C4-2B (cell line): Measurements from ENCODE around the gene ZDHHC11B.
"Not testable (repeated sequence)": the region's sequence is repeated elsewhere in the genome, so short reads cannot be mapped to it uniquely, and the experiment has no call there.

Experiments used
- H3K27ac ChIP-seq: fragments of 450-650 bp; 2 replicates; pipeline ENCODE4 v1.5.1; 2017
- ZFX ChIP-seq: fragments of 450-650 bp; IDR thresholded peaks from 2 replicates; pipeline ENCODE4 v1.6.1; 2017

ZDHHC11B gene

GRCh38 chr5:708374-708773, 76.2 kb downstream of the ZDHHC11B start:
- H3K27ac ChIP-seq, result not testable (repeated sequence)

GRCh38 chr5:706127-706526, 78.4 kb downstream of the ZDHHC11B start:
- not testable (repeated sequence) for H3K27ac ChIP-seq

- not testable (repeated sequence) for H3K27ac ChIP-seq
These were observed 87.5 kb downstream of the ZDHHC11B start for GRCh38 chr5:696753-697702.

GRCh38 chr5:696191-696590, 88.3 kb downstream of the ZDHHC11B start:
- H3K27ac ChIP-seq, result not testable (repeated sequence)

GRCh38 chr5:695475-695874, 89.1 kb downstream of the ZDHHC11B start:
- not testable (repeated sequence) for H3K27ac ChIP-seq

GRCh38 chr5:694042-694431, 90.5 kb downstream of the ZDHHC11B start:
- not testable (repeated sequence) for H3K27ac ChIP-seq

- peak within 1 kb of the TSS; percentile 74 for H3K27ac ChIP-seq
- TF ChIP-seq ZFX, result peak; percentile 62
These were observed 91.1 kb downstream of the ZDHHC11B start, which contains the start of gene TPPP for GRCh38 chr5:693271-694041. Gene TPPP, minus strand, starts transcription at chr5:693352. Its CDS starts 15,292 bp downstream, at chr5:678060.

- H3K27ac ChIP-seq, result not testable (repeated sequence)
These were observed 91.9 kb downstream of the ZDHHC11B start for GRCh38 chr5:692529-693041.

- no peak overlapping the region for H3K27ac ChIP-seq
- no peak for TF ChIP-seq ZFX
These were observed 92.6 kb downstream of the ZDHHC11B start for GRCh38 chr5:691817-692528.

- H3K27ac ChIP-seq, result not testable (repeated sequence)
These were observed 93.5 kb downstream of the ZDHHC11B start for GRCh38 chr5:691049-691448.

- not testable (repeated sequence) for H3K27ac ChIP-seq
These were observed 94.2 kb downstream of the ZDHHC11B start for GRCh38 chr5:690293-690692.

- not testable (repeated sequence) for H3K27ac ChIP-seq
These were observed 96.0 kb downstream of the ZDHHC11B start for GRCh38 chr5:688348-689010.

- H3K27ac ChIP-seq, result not testable (repeated sequence)
These were observed 97.6 kb downstream of the ZDHHC11B start for GRCh38 chr5:686936-687335.

GRCh38 chr5:686172-686523, 98.4 kb downstream of the ZDHHC11B start:
- not testable (repeated sequence) for H3K27ac ChIP-seq
